Gastroesophageal sphincter (tissue), 4 donors: Measurements from ENCODE around the gene UTS2. TPM values are rescaled to one million over a fixed set of nuclear protein-coding genes. Genes with fewer than 3 reads are reported as not detected.

Experiments used
- ATAC-seq: fragments of 150-250 bp; one replicate; pipeline ENCODE4 v1.9.1; 2016; ENCODE audit warnings: mild to moderate bottlenecking, moderate library complexity
- H3K27ac ChIP-seq, 4 donors: fragments of 200-600 bp; sonication (generic) in 3 of 4; 1 replicate in 3 of 4; 2 replicates in 1 of 4; pipeline ENCODE4 v1.5.1; 2016 to 2019
- H3K27me3 ChIP-seq: fragments of 200-600 bp; sonication (generic); one replicate; pipeline ENCODE4 v1.5.1; 2019
- H3K36me3 ChIP-seq, 2 donors: fragments of 200-600 bp; sonication (generic); one replicate each; pipeline ENCODE4 v1.5.1; 2019; ENCODE audit warnings: control low read depth in 1 of 2
- H3K4me1 ChIP-seq, 3 donors: fragments of 200-600 bp; sonication (generic); 1 replicate in 2 of 3; 2 replicates in 1 of 3; pipeline ENCODE4 v1.5.1; 2016 to 2019; ENCODE audit warnings: control low read depth in 2 of 3
- H3K4me3 ChIP-seq, 2 donors: fragments of 200-600 bp; sonication (generic); one replicate each; pipeline ENCODE4 v1.5.1; 2019; ENCODE audit warnings: mild to moderate bottlenecking in 1 of 2, moderate library complexity in 1 of 2
- H3K9me3 ChIP-seq, 3 donors: fragments of 200-600 bp; sonication (generic); one replicate each; pipeline ENCODE4 v1.5.1; 2017 to 2019; ENCODE audit warnings: control low read depth in 2 of 3
- EP300 ChIP-seq: sonication (generic); formaldehyde crosslinking; IDR thresholded peaks from one replicate; pipeline ENCODE4 v1.6.1; 2017; ENCODE audit warnings: antibody characterized with exemption, mild to moderate bottlenecking
- POLR2A ChIP-seq, 2 donors: fragments of 450-650 bp; IDR thresholded peaks; one replicate each; pipeline ENCODE4 v1.6.1; 2017; ENCODE audit warnings: antibody characterized with exemption in 2 of 2, mild to moderate bottlenecking in 2 of 2, moderate library complexity in 1 of 2
- POLR2AphosphoS5 ChIP-seq: sonication (generic); formaldehyde crosslinking; IDR thresholded peaks from one replicate; pipeline ENCODE4 v1.6.1; 2017; ENCODE audit warnings: antibody characterized with exemption
- WGBS, 2 donors: methylation state at CpG; one replicate each; pipeline ENCODE4 v1.1.5; 2018; ENCODE audit warnings: low coverage in 1 of 2; 5-methylcytosine and 5-hydroxymethylcytosine counted together
- total RNA-seq, 4 donors: library from RNA; depleted of rRNA; stranded (reverse); fragments of >200 nt; gene quantifications; one replicate each; pipeline ENCODE4 v1.1.0, GENCODE V29; 2016
- TF ChIP-seq, protein P1 (sequence below), 4 experiments: fragments of 200-600 bp in 2 of 4; fragments of 450-650 bp in 2 of 4; sonication (generic) in 1 of 4; IDR thresholded peaks; one replicate each; pipeline ENCODE4 v1.5.1; 2017 to 2019; ENCODE audit warnings: antibody characterized with exemption in 4 of 4, mild to moderate bottlenecking in 2 of 4, moderate library complexity in 2 of 4

The UTS2 gene
- total RNA-seq, 4 donors from 2014 or later: 0.31 to 0.42 TPM; not detected in 2

DNA sequence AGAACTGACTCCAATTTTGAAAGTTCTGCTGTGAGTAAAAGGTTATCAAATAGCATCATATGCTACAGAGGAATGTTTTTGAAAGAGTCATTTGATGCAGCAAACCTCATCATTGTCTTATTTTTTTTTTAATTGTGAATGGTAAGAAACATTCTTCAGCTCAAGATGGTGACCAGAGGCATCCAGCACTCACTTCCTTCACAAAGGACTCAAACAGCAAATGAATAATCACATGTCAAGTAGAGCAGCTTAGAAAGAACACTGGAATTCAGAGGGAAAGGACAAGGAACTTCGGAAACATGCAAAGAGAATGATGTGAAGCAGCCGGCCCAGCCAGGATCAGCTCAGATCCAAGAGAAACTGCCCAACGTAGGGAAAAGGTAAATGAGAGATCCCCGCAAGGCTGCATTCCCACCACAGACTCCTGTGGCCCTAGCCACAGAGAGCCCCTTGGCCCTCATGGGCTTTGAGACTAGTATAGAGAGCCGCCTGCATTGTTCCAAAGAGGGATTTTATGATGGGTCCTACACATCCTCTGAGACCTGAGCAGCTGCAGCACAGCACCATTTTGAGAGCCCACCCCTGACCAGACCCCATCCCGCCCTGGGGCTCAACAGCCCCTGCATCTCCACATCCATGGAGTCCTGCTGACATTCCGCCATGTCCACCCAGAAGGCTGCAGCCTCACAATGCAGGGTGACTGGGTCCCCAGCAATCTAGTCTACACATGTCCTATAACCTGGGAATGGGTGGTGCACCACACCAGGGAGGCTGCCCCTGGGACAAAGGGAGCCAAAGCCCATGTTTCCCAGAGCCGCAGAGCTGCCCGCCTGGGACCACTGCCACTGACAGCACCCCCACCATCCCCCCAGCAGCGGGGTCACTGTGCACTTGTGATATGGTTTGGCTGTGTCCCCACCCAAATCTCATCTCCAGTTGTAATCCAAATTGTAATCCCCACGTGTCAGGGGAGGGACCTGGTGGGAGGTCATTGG, 21.2 kb upstream of the UTS2 start:
- TF ChIP-seq, protein P1, sequence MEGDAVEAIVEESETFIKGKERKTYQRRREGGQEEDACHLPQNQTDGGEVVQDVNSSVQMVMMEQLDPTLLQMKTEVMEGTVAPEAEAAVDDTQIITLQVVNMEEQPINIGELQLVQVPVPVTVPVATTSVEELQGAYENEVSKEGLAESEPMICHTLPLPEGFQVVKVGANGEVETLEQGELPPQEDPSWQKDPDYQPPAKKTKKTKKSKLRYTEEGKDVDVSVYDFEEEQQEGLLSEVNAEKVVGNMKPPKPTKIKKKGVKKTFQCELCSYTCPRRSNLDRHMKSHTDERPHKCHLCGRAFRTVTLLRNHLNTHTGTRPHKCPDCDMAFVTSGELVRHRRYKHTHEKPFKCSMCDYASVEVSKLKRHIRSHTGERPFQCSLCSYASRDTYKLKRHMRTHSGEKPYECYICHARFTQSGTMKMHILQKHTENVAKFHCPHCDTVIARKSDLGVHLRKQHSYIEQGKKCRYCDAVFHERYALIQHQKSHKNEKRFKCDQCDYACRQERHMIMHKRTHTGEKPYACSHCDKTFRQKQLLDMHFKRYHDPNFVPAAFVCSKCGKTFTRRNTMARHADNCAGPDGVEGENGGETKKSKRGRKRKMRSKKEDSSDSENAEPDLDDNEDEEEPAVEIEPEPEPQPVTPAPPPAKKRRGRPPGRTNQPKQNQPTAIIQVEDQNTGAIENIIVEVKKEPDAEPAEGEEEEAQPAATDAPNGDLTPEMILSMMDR (IDR thresholded peaks at IDR 0.05): no peak
- TF ChIP-seq POLR2AphosphoS5 (no peak), EP300 (no peak), POLR2A (IDR thresholded peaks at IDR 0.05) (no peak)
- 30 to 66% methylated on average over 4 of the region's 11 CpGs for WGBS, 2 donors
- H3K4me1 ChIP-seq: no peaks in the 10 kb centered on the region
- no peak overlapping the region for H3K4me3 ChIP-seq
- H3K27me3 ChIP-seq: peaks cover 6% of the 10 kb centered on the region
- H3K27ac ChIP-seq: no peak overlapping the region
- no peaks in the 10 kb centered on the region for H3K36me3 ChIP-seq
- H3K9me3 ChIP-seq: peaks cover 0 to 17% (median 0%) of the 10 kb centered on the region in 3 donors
- ATAC-seq: no peak

DNA sequence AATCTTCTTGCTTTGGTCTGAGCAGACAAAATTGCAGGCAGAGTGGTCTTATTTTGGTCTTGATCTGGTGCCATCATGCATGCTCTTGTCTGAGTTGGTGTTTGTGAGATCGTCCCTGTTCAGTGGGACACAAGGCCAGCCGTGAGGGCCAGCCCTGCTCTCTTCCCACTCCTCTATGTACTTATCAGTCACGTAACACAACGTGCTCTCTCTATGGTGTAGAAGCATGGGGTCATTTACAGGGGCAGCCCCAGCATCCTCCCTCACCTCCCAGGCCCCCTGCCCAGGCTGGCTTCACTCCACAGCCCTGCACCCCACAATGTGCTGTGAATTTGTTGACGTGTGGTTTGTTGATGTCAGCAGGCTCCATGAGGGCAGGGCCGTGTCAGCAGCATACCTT, 18.3 kb upstream of the UTS2 start:
- no peak overlapping the region for H3K4me3 ChIP-seq
- no peak for ATAC-seq

DNA sequence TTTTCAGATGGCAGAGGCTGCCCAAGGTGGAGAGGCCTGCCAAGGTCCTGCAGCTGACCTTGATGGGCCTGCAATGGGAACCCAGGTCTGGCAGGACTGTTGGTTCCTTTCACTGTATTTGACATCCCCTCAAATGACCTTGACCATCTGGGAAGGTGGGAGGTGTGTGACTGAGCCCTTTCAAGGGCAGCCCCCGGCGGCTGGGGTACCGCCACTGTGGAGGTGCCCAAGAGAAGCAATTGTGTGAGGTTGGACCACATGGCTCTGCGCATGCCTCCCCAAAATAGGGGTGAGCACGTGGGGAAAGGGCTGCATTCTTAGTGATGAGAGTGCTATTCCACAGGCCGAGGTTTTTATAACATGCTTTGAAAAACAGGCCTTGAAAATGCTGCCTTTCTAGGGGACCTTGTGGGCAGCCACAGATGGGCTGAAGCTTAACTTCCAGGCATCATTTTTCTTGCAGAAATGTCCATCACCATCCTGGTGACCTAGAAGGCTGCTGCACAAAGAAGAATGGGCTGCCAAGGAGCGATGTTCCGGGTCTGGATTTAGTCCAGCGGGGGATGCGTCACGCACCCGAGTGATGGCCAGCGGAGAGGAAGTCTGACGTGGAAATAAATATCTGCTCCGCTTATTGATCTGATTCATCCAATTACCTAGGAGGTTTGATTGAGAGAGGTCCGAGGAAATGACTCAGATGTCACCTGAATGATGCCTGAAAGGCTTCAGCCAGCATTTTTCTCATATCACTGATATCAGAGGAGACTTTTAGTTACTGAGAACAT, 16.5 kb upstream of the UTS2 start:
- no peaks in the 10 kb centered on the region for H3K27me3 ChIP-seq
- WGBS, 2 donors: 87 to 94% methylated on average over 3 to 10 of the region's 16 CpGs
- H3K9me3 ChIP-seq: no peaks in the 10 kb centered on the region
- no peak overlapping the region for H3K27ac ChIP-seq
- TF ChIP-seq POLR2AphosphoS5 (no peak), POLR2A (IDR thresholded peaks at IDR 0.05) (no peak), EP300 (no peak)
- TF ChIP-seq, protein P1 (IDR thresholded peaks at IDR 0.05): no peak
- ATAC-seq: no peak
- H3K4me3 ChIP-seq: no peak overlapping the region
- no peaks in the 10 kb centered on the region for H3K4me1 ChIP-seq
- H3K36me3 ChIP-seq: no peaks in the 10 kb centered on the region

More for the DNA sequence above, 18.3 kb upstream of the UTS2 start:
- Histone ChIP-seq H3K27me3 (peaks cover 2% of the 10 kb centered on the region), H3K36me3 (no peaks in the 10 kb centered on the region), H3K27ac (no peak overlapping the region), H3K9me3 (no peaks in the 10 kb centered on the region), H3K4me1 (no peaks in the 10 kb centered on the region)
- WGBS, 2 donors: 61 to 68% methylated on average over 2 to 5 of the region's 6 CpGs
- TF ChIP-seq POLR2AphosphoS5 (no peak), POLR2A (IDR thresholded peaks at IDR 0.05) (no peak), EP300 (no peak)
- TF ChIP-seq, protein P1 (IDR thresholded peaks at IDR 0.05): no peak

DNA sequence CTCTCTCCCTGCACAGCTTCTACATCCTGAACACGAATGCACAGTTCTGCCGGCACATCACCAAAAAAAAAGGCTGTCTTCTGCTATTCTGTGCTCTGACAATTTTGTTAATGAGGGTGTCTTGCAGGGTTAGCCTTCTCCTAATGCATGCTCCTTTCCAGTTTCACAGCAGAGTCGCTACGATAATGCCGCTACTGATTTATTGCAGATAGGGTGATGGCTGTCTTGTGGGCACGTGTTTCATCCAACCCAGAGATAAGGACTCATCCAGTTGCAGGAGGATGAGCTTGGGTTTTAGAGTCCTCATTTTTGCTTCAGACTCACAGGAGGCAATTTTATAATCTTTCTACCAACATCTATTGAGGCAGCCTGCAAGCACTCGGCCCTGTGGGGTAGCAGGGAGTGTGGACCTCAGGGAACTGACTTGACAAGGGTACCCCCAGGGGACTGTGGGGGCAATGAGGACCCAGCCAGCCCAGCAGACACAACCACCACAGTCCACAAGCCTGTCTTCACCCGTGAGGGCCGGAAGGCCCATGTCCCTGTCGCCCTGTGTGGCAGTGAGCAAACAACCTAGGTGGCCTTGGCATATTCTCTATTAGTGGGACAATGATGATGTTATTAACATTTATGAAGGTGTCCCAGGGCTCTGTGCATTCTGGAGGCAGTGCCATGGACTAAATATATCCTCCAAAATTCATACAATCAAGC, 15.4 kb upstream of the UTS2 start:
- ATAC-seq: no peak
- TF ChIP-seq, protein P1 (IDR thresholded peaks at IDR 0.05): no peak
- TF ChIP-seq EP300: no peak
- no peak for TF ChIP-seq POLR2A (IDR thresholded peaks at IDR 0.05)
- no peak for TF ChIP-seq POLR2AphosphoS5
- Histone ChIP-seq H3K9me3 (no peaks in the 10 kb centered on the region), H3K27ac (no peak overlapping the region), H3K36me3 (no peaks in the 10 kb centered on the region), H3K4me3 (no peak overlapping the region), H3K27me3 (no peaks in the 10 kb centered on the region), H3K4me1 (no peaks in the 10 kb centered on the region)
- 52 to 74% methylated on average over 7 of the region's 10 CpGs for WGBS, 2 donors
